H1 (cell line): ENCODE data around the gene DNAAF5. TPM values are rescaled to one million over a fixed set of nuclear protein-coding genes. Genes with fewer than 3 reads are reported as not detected.

Source experiments
- ASH2L ChIP-seq: fragments of 200-600, 300-600 bp; sonication (generic); IDR thresholded peaks from one replicate; pipeline ENCODE4 v1.7.1; 2017; ENCODE audit warnings: low read length
- CTCF ChIP-seq, 3 experiments: IDR thresholded peaks; 1 replicate in 2 of 3; 2 replicates in 1 of 3; pipeline versions ENCODE4 v1.5.1 to v1.6.1; 2011; ENCODE audit warnings: low read length in 3 of 3, mild to moderate bottlenecking in 3 of 3, inconsistent platforms in 2 of 3, low read depth in 1 of 3, moderate library complexity in 1 of 3; ENCODE audit not compliant: insufficient read depth in 1 of 3; ENCODE audit errors: control extremely low read depth in 1 of 3
- POLR2A ChIP-seq, 2 experiments: IDR thresholded peaks; 1 replicate in 1 of 2; 2 replicates in 1 of 2; pipeline ENCODE4 v1.6.1; 2011; ENCODE audit warnings: low read depth in 2 of 2, low read length in 2 of 2, mild to moderate bottlenecking in 2 of 2; ENCODE audit errors: control extremely low read depth in 1 of 2
- RXRA ChIP-seq: IDR thresholded peaks from 2 replicates; pipeline ENCODE4 v1.6.1; 2011; ENCODE audit warnings: low read depth, mild to moderate bottlenecking, low read length, moderate library complexity; ENCODE audit not compliant: insufficient read depth
- polyA plus RNA-seq, 7 experiments: library from polyadenylated mRNA; depleted of rRNA in 3 of 7; stranded (reverse) in 5 of 7; unstranded in 2 of 7; fragments of >200 nt in 5 of 7; fragments of 200-250 nt in 2 of 7; gene quantifications; 1 replicate in 5 of 7; 2 replicates in 1 of 7; 4 replicates in 1 of 7; pipeline versions ENCODE4 v1.2.1 to v1.2.3, GENCODE V29; 2011 to 2013; ENCODE audit warnings: missing spikeins in 2 of 7, mixed read lengths in 2 of 7
- total RNA-seq: library from RNA; stranded (reverse); fragmentation: NEBNext Ultra II Directional; extraction: Animal tissue kit (Norgen Biotek cat#: 25700); gene quantifications from 2 replicates; pipeline ENCODE4 v1.2.1, GENCODE V29; 2021

The DNAAF5 gene
- total and polyA plus RNA-seq, 2 of the 8 experiments (the other 6 are each of a cell fraction or from before 2014, with no cell fraction given) = 55.1 to 95.9 TPM

- TF ChIP-seq CTCF (IDR thresholded peaks at IDR 0.05; ENCODE audit: control extremely low read depth in 1 of 3, insufficient read depth in 1 of 3, low read depth in 1 of 3, low read length in 3 of 3) (no peak), POLR2A (IDR thresholded peaks at IDR 0.05; ENCODE audit: control extremely low read depth in 1 of 2, low read depth in 2 of 2, low read length in 2 of 2) (no peak), ASH2L (no peak), RXRA (no peak)
- TF ChIP-seq, all 59 proteins: peak for 0
These were observed 28.3 kb downstream of the DNAAF5 start (continued) for GRCh38 chr7:754531-755412.
